ENCODE results near the gene RAB1A.

The RAB1A gene

GRCh38 chr2:65057391-65058052 is 72.4 kb downstream of the RAB1A start:
- DNase-seq, result peak in 1 of 2 experiments; percentile 57

DNA sequence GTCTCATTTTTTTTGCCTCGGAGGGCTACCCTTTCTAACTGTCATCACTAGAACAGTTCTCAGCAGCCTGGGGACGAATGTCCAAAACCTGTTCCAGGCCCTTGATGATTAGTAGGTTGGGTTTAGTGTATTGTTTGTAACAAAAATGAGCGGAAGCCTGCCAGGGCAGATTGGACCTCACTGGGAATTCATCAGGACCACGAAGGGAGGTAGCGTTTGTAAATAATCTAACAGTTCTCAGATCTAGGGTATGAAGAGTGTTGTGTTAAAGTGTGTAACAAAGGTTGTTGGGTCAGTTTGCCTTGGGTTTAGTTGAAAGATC is 72.9 kb downstream of the RAB1A start:
- DNase-seq, result no peak

DNA sequence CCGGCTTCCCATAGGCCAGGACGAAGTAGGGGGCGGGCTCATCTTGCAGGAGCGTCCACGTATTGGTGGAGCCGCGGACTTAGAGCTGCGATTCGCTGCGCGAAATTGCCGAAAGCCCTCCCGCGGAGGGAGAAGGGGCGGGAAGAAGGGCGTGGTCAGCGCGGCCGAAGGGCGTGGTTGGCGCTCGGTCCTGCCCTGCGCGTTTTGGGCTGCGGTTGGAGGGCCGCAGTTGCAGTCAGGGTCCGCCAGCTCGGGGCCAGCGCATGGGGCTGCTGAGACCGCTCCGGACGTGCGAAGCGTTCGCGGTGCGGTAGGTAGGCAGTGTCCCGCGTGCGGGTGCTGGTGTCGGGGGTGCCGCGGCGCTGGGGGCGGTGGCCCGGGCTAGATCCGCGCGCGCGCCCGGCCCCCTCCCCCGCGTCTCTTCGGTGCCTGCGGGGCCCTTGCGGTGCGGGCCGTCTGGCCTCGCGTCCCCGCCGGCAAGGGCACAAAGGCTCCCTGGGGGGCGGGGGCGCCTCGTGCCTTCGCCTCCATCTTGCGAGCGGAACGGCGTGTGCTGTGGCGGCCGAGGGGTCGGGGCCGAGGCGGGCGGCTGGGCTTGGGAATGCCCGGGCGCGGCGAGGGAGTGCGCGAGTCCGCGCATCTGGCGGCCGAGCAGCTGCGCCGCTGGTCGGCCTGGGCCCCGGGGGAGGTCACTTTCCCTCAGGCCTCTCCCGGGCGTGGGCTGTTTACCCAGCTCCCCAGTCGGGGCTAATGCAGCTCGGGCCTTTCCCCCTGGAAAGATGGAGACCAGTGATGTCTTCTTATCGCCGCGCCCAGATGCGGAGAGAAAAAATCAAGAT is 73.5 kb downstream of the RAB1A start, which contains the start of gene CEP68:
Gene CEP68, plus strand, starts transcription at position 202 of the 839 bp plus-strand sequence. CDS start 13,029 bp downstream, outside the sequence.
- DNase-seq, result peak; percentile 97 to 98

- peak in 1 of 2 experiments; percentile 62 for DNase-seq
Measured at GRCh38 chr2:65055422-65056214, 74.3 kb downstream of the RAB1A start.

- DNase-seq, result no peak
Measured at GRCh38 chr2:65054749-65055421, 75.0 kb downstream of the RAB1A start.

DNA sequence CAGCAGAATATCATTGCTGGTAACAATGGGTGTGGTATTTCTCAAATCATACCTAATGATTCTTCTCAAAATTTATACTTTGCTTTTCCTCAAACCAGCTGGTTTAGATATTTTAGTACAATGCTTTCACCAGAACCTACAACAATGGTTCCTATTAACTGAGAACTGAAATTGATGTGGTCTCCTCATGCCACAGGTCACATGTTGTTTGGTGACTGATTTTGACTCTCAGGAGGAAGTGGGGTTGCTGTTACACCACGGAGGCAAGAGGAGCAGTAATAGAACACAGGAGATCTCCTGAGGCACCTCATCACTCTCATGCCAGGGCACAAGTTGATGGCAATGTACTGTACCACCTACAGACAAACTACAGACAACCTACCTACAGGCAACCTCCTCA is 76.7 kb downstream of the RAB1A start:
- no peak for DNase-seq

GRCh38 chr2:65050931-65051330 is 79.0 kb downstream of the RAB1A start:
- no peak for DNase-seq

DNA sequence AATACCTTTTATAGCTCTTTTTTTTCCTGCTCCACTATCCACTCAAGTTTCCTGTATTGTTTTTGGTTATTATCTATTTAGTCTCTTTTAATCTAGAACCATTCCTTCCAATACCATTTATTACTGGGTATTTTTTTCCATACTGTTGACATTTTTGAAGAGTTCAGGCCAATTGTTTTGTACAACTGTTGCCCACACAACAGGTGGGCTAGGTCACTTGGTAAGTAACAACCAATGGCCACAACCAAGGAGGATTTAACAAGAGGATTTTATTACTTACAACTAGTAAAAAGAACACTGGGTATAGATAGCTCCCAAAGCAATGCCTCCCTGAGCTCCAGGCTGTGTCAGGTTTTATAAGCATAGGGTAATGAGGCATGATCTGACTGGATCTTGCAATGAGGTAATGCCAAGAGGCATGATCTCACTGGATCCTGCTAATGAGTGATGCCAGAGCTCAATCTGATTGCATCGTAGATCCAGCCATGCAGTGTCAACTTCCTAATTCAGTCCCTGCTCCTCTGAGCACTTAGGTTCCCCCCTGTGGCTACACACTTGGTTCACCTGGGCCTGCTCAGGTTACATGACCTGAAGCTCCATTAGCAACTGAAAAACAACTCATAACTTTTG is 80.8 kb downstream of the RAB1A start:
- DNase-seq, result no peak

GRCh38 chr2:65046633-65047407 is 83.1 kb downstream of the RAB1A start:
- DNase-seq, result no peak

DNA sequence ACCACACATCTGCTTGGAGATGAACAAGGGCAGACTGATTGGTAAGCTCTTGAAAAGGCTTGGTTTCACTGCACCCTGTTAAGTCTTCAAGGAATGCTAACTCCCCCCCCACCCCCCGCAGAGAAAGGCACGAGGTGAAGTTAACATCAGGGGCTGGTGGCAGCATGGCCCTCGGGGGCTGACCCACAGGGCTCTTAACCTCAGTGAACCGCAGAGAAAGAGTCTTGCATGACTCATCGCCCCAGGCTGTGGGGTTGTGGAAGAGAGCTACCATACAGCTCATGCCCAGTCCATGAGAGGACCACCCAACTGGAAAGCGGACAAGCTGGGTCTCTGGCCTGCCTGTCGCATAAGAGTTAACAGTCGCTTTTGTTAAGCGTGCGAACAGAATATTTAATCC is 84.3 kb downstream of the RAB1A start:
- no peak for DNase-seq

GRCh38 chr2:65044097-65044735 is 85.7 kb downstream of the RAB1A start:
- no peak for DNase-seq

DNA sequence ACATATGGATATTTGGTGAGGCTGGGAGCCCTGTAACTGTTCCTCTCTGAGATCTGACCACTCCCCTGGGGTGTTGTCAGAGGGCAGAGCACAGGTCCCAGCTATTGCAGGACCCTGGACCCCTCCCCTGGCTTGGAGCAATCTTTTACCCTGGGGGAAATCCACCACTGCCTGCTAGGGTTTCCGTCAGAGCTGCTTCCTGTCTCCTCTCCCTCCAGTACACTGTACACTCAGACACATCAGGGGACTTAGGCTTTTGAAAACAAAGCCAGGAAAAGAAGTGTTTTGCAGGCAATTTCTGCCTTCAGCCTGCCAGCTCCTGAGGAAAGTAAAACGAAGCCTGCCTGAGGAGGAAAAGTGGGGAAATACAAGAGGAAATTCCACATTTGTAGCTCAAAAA is 86.9 kb downstream of the RAB1A start:
- DNase-seq, result no peak

DNA sequence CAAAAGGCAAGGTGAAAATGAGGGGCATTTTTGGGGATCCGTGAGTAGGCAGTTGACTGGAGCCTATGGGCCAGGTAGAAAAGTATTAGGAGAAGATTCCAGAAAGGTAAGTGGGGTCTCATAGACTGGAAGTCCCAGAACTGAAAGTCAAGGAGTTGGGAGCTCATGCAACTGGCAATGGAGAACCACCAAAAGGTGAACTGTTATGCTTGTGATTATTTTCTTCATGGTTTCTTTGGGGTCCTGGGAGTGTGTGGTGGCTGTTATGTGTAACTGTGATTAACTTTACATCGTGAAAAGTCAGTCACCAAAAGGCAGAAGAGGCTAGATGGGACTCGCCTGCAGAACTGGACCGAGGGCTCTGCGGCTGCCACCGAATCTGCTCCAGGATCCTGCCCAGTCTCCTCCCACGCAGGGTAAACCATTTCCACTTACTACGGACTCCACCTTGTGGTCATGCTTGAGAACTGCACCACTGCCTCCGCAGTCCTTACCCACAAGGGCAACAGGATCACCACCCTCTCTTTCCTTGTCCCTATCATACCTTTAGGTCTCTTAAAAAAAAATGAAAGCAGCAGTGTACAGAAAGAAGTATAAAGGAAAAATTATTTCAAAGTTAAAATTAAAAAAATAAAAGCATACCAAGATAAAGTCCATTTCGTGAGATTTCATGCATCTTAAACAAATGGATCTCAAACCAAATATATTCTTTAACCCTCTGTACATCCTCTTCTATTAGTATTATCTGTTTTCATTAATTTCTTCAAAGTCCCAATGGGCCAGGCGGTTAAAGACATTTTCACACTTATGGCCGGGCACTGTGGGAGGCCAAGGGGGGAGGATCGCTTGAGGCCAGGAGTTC is 89.3 kb downstream of the RAB1A start:
- DNase-seq, result peak; percentile 79 to 85

- DNase-seq, result no peak
Measured at GRCh38 chr2:65039640-65040039, 90.3 kb downstream of the RAB1A start.

DNA sequence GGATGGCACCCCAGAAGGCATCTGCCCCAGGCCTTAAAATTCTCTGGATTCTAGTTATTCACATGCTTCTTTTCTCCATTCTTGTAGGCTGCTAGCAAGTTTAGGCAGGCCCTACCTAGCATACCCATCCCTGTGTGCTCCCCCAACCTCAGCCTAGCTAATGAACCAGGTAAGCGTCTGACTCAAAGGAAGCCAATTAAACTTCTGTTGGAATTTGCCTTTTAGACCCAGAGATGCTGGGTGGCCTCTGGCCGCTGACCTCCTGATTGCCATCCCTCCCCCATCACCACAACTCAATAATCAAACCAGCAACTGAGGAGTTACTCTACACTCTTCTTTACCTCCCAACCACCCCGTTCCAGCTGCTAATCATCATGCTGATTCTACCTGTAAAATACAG is 92.7 kb downstream of the RAB1A start:
- no peak for DNase-seq

All from activated CD4-positive, alpha-beta T cell treated with anti-CD3 and anti-CD28 coated beads, Interleukin-2, amount 50 U/mL, for 48 hours (primary cell).